NCI-H526 (cell line): ENCODE results near the gene PRODH2.

Experiments
- DNase-seq, 2 experiments: peaks; one replicate each; lab custom pipeline; 2025; lab: John Stamatoyannopoulos, UW

PRODH2 gene

GRCh38 chr19:35812220-35813042, at the start of gene PRODH2:
TSS of gene PRODH2 (minus strand) at chr19:35812845. CDS start at chr19:35812805, 40 bp downstream.
- DNase-seq = peak in 1 of 2 experiments; percentile 19

- DNase-seq = no peak
Observed at GRCh38 chr19:35861640-35862160, 49.1 kb upstream of the PRODH2 start.

- DNase-seq = peak in 1 of 2 experiments; percentile 46
Observed at GRCh38 chr19:35860818-35861639, 48.4 kb upstream of the PRODH2 start.

- no peak for DNase-seq
Observed at GRCh38 chr19:35860436-35860817, 47.8 kb upstream of the PRODH2 start.

- no peak for DNase-seq
Observed at GRCh38 chr19:35859414-35859813, 46.8 kb upstream of the PRODH2 start.

- no peak for DNase-seq
Observed at GRCh38 chr19:35858311-35858710, 45.7 kb upstream of the PRODH2 start.

GRCh38 chr19:35856546-35857149, 44.0 kb upstream of the PRODH2 start, which contains the start of gene KIRREL2:
TSS of gene KIRREL2 (plus strand) at chr19:35856911. CDS start at chr19:35857120, 209 bp downstream.
- peak; percentile 30 to 71 for DNase-seq

GRCh38 chr19:35853038-35853756, 40.6 kb upstream of the PRODH2 start:
- DNase-seq = no peak

GRCh38 chr19:35852029-35852780, 39.6 kb upstream of the PRODH2 start, which contains the start of gene NPHS1:
TSS of gene NPHS1 (minus strand) at chr19:35852504. CDS start at chr19:35851837, 667 bp downstream.
- DNase-seq = no peak

- peak in 1 of 2 experiments; percentile 59 for DNase-seq
Observed at GRCh38 chr19:35851213-35852028, 38.8 kb upstream of the PRODH2 start.

GRCh38 chr19:35848919-35849505, 36.4 kb upstream of the PRODH2 start:
- DNase-seq = no peak

- no peak for DNase-seq
Observed at GRCh38 chr19:35848486-35848885, 35.8 kb upstream of the PRODH2 start.

GRCh38 chr19:35847911-35848310, 35.3 kb upstream of the PRODH2 start:
- no peak for DNase-seq

- peak in 1 of 2 experiments; percentile 65 for DNase-seq
Observed at GRCh38 chr19:35846038-35846668, 33.5 kb upstream of the PRODH2 start.

GRCh38 chr19:35845215-35846037, 32.8 kb upstream of the PRODH2 start:
- peak in 1 of 2 experiments; percentile 65 for DNase-seq

GRCh38 chr19:35844482-35845214, 32.0 kb upstream of the PRODH2 start:
- DNase-seq = no peak
